ENCODE measurements around the gene GPRC5A.

The GPRC5A gene

GRCh38 chr12:12877781-12878455, 13.4 kb upstream of the GPRC5A start:
- Histone ChIP-seq H3K4me3 (no peak overlapping the region), H3K27ac (no peak overlapping the region)
- DNase-seq (ENCODE audit: low spot score), result no peak
- TF ChIP-seq, protein P1, sequence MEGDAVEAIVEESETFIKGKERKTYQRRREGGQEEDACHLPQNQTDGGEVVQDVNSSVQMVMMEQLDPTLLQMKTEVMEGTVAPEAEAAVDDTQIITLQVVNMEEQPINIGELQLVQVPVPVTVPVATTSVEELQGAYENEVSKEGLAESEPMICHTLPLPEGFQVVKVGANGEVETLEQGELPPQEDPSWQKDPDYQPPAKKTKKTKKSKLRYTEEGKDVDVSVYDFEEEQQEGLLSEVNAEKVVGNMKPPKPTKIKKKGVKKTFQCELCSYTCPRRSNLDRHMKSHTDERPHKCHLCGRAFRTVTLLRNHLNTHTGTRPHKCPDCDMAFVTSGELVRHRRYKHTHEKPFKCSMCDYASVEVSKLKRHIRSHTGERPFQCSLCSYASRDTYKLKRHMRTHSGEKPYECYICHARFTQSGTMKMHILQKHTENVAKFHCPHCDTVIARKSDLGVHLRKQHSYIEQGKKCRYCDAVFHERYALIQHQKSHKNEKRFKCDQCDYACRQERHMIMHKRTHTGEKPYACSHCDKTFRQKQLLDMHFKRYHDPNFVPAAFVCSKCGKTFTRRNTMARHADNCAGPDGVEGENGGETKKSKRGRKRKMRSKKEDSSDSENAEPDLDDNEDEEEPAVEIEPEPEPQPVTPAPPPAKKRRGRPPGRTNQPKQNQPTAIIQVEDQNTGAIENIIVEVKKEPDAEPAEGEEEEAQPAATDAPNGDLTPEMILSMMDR (IDR thresholded peaks at IDR 0.05), result no peak

DNA sequence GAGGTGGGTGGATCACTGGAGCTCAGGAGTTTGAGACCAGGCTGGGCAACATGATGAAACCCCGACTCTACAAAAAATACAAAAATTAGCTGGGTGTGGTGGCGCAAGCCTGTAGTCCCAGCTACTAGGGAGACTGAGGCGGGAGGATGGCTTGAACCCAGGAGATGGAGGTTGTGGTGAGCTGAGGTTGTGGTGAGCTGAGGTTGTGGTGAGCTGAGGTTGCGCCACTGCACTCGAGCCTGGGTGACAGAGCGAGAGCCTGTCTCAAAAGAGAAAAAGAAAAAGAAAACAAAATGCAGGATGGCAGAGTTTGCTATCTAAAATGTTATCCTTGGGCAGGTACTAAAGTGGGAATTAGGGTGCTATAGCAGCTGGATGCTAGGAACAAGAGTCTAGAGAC, 10.8 kb upstream of the GPRC5A start:
- Histone ChIP-seq H3K27ac (no peak overlapping the region), H3K4me3 (no peak overlapping the region)
- TF ChIP-seq, protein P1 (IDR thresholded peaks at IDR 0.05), result no peak
- no peak for DNase-seq (ENCODE audit: low spot score)

DNA sequence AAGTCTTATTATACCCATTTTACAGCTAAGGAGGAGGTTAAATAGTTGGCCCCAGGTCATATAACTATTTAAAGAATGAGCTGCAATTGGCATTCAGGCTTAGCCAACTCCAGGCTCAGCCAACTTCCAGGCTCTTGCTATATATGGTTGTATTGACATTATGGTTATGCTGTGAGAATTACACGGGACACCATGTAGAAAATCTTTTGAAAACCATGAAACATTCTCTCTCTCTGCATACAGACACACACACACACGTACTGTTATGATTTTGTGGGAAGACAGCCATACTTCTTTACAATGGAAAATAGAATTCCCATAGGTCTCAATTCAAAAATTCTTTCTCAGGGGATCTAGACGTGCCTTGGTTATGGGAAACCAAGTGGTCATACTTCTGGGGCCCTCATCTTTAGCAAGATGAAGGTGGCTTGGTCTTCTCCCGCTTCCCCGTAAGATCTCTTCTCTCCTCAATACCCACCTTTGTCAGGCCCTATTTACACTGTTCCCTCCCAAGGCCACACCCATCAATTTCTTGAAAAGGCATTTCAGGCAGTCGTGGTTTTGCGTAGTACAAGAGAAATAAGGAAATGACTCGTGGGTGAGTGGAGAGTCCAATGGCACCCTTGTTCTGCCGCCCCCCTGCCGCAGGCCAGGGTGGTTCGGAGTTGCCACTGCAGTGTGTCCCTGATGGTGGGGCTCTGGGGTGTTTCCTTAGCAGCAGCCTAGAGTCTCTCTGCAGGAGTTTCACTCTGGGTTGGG, 10.0 kb upstream of the GPRC5A start:
- H3K27ac ChIP-seq, result no peak overlapping the region
- TF ChIP-seq, protein P1 (IDR thresholded peaks at IDR 0.05), result no peak
- no peak overlapping the region for H3K4me3 ChIP-seq
- no peak for DNase-seq (ENCODE audit: low spot score)

DNA sequence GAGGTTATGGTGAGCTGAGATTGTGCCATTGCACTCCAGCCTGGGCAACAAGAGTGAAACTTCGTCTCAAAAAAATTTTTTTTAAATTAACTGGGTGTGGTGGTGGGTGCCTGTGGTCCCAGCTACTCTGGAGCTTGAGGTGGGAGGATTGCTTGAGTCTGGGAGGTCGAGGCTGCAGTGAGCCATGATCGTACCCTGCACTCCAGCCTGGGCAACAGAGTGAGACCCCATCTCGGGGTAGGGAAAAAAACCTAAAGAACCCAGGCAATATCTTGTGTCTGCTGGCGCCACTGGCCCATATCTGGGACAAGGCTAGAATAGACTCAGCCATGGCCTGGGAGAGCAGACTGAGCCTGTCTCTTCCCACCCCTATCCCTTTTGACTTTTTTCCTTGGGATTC, 9.1 kb upstream of the GPRC5A start:
- Histone ChIP-seq H3K4me3 (no peak overlapping the region), H3K27ac (no peak overlapping the region)
- TF ChIP-seq, protein P1 (IDR thresholded peaks at IDR 0.05), result no peak
- DNase-seq (ENCODE audit: low spot score), result no peak

DNA sequence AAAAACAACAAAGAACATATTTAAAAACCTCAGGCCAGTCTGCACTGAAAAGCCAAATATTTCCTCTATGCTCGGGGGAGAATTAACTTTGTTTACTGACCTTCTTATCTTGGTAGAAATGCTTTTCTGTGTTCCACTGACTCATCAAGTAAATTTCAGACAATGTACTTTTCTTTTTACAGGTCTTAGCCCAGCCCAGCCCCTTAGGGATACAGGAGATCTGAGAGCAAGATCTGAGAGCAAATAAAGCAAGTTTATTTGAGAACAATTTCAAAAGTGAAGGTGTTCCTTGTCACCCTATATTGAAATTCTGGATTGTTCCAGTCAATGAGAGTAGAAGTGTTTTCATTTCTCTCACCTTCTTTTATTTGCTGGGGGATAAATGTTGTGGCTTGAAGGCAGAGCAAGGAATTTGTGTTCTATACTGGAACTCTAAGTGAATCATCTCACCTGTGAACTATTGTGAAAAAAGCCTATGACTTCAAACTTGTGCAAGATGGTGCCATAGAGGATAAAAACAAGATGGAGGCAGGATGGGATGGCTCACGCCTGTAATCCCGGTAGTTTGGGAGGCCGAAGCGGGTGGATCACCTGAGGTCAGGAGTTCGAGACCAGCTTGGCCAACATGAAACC, 7.9 kb upstream of the GPRC5A start:
- TF ChIP-seq, protein P1 (IDR thresholded peaks at IDR 0.05), result no peak
- Histone ChIP-seq H3K4me3 (no peak overlapping the region), H3K27ac (no peak overlapping the region)
- DNase-seq (ENCODE audit: low spot score), result no peak

GRCh38 chr12:12885096-12885792, 6.1 kb upstream of the GPRC5A start:
- TF ChIP-seq, protein P1 (IDR thresholded peaks at IDR 0.05), result no peak
- no peak overlapping the region for H3K4me3 ChIP-seq
- no peak for DNase-seq (ENCODE audit: low spot score)
- H3K27ac ChIP-seq, result no peak overlapping the region

Measured in coronary artery (tissue), 2 donors.